Fibroblast of lung (primary cell): ENCODE results near the gene NTPCR.

ENCODE experiments used
- CTCF ChIP-seq, 2 donors: IDR thresholded peaks in 1 of 2; conservative IDR thresholded peaks in 1 of 2; 1 replicate in 1 of 2; 2 replicates in 1 of 2; pipeline ENCODE4 v1.5.1; 2011 to 2012; ENCODE audit warnings: low read length in 2 of 2, control low read depth in 1 of 2, inconsistent platforms in 1 of 2, low read depth in 1 of 2, mild to moderate bottlenecking in 1 of 2
- EZH2 ChIP-seq: IDR thresholded peaks from 2 replicates; pipeline ENCODE4 v1.5.1; 2012; ENCODE audit warnings: low read length, control low read depth, mild to moderate bottlenecking; ENCODE audit errors: missing control alignments

DNA sequence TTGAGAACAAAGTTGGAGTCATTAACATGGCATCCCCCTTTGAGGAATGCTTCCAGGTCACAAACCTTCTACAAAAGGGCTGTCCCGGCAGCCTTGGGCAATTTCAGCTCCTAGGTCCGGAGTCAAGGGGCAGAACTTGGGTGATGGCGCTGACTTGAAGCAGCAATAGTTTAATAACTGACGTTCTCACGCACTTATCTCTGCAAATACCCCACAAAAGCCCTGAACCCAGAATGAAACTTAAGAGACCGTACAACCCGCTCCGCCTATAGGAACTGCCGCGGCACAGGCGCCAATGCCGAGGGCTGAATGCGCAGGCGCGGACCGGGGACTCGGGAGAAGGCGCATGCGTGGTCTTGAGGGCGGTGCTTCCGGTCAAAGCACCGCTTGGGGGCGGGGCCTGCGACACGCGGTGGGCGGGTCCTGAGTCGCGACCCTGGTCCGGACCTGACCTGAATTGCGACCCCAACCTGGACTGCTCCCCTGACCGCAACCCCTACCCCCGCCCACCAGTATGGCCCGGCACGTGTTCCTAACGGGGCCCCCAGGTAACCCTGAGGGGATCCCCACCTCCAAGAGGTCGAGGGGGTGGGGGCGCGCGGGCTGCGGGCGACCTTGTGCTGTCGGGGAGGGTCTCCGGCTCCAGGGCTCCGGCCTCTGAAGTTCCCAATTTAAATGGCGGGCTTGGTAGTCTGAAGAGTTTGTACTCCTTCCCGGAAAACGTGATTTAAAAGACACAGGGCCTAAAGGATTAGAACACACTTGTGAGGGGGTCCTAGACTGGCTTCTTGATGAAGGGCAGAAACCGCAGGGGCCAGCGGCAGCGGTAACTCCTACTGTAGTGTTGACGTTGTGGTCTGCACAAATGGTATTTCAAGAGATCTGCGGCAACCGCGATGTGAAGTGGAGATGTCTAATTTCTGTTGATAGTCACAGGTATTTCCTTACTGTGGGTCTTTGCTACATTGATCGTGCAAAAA lies at the start of gene NTPCR:
- TF ChIP-seq CTCF (conservative IDR thresholded peaks at IDR 0.05 in 1 of 2, IDR thresholded peaks at IDR 0.05 in 1 of 2; ENCODE audit: low read depth in 1 of 2, low read length in 2 of 2) (peak in 1 of 2 donors; percentile 21), EZH2 (no peak)
